Limb (tissue), 2 donors: ENCODE results near the gene FAM25C.
"Not testable (repeated sequence)": the region's sequence is repeated elsewhere in the genome, so short reads cannot be mapped to it uniquely, and the experiment has no call there.

Experiments
- DNase-seq, 2 donors: peaks; one replicate each; pipeline ENCODE4 v3.0.0-alpha.2; 2016; ENCODE audit errors: extremely low spot score in 2 of 2

The FAM25C gene

DNA sequence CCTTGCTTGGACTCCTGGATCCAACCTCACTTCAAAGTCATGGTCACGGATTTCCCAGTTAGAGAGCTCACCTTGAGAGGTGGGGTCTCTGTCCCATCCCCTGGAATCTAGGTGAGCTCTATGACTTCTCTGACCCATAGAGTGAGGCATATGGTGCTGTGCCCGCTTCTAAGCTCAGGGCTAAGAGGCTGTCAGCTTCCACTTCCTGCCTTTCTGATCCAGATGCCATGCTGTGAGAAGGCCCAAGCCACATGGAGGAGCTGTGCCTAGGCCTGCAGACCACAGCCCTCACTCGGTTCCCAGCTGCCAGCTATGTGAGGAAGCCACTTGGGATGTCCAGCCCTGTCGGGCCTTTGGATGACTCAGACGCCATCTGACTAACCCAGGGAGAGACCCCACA is 39.9 kb downstream of the FAM25C start:
- not testable (repeated sequence) for DNase-seq

DNA sequence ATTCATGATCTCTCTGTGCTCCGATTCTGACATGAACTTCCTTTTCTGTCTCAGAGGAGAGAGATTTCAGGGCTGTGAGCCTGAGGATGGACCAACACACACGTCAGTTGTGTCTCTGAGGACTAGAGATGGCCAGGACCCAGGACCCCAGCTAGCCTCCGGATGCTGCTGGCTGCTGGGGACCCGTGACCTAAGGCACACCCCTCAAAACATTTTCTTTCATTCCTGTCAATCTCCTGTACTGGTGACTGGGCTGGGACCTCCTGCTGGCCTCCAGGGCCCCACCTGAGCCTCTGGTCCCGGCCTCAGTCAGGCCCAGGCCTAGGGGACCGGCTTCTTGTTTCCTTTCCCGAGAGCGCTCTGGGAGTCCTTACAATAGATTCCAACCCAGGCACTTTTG is 42.4 kb downstream of the FAM25C start:
- DNase-seq, result not testable (repeated sequence)

GRCh38 chr10:47947424-47947823 is 52.2 kb downstream of the FAM25C start:
- not testable (repeated sequence) for DNase-seq
